Thyroid gland (tissue), 4 donors: ENCODE data around the gene ADAMTS17. TPM values are rescaled to one million over a fixed set of nuclear protein-coding genes. Genes with fewer than 3 reads are reported as not detected.
"Not testable (repeated sequence)": the region's sequence is repeated elsewhere in the genome, so short reads cannot be mapped to it uniquely, and the experiment has no call there.

ENCODE experiments used
- DNase-seq, 2 donors: peaks; one replicate each; pipeline ENCODE4 v3.0.0-alpha.2; 2019
- H3K27ac ChIP-seq, 3 donors: fragments of 200-600 bp; sonication (generic); 1 replicate in 2 of 3; 2 replicates in 1 of 3; pipeline ENCODE4 v1.5.1; 2016 to 2019; ENCODE audit warnings: mild to moderate bottlenecking in 1 of 3, moderate library complexity in 1 of 3
- H3K27me3 ChIP-seq: fragments of 200-600 bp; sonication (generic); one replicate; pipeline ENCODE4 v1.5.1; 2019
- H3K36me3 ChIP-seq, 2 donors: fragments of 200-600 bp; sonication (generic); one replicate each; pipeline ENCODE4 v1.5.1; 2016 to 2019
- H3K4me1 ChIP-seq, 2 donors: fragments of 200-600 bp; sonication (generic); one replicate each; pipeline ENCODE4 v1.5.1; 2017 to 2019
- H3K4me3 ChIP-seq, 3 donors: fragments of 200-600 bp; sonication (generic); replicated peaks in 1 of 3; 1 replicate in 2 of 3; 2 replicates in 1 of 3; pipeline ENCODE4 v1.5.1; 2016; ENCODE audit warnings: mild to moderate bottlenecking in 1 of 3
- H3K9me3 ChIP-seq: fragments of 200-600 bp; sonication (generic); one replicate; pipeline ENCODE4 v1.5.1; 2017
- POLR2A ChIP-seq, 2 donors: fragments of 450-650 bp; IDR thresholded peaks; one replicate each; pipeline ENCODE4 v1.6.1; 2017; ENCODE audit warnings: antibody characterized with exemption in 2 of 2, mild to moderate bottlenecking in 2 of 2, moderate library complexity in 1 of 2
- WGBS, 2 donors: methylation state at CpG; one replicate each; pipeline ENCODE4 v1.1.5; 2017; 5-methylcytosine and 5-hydroxymethylcytosine counted together
- intact Hi-C: fragments of 100-400 bp; cut with DNase I; formaldehyde crosslinking; loops from one replicate; pipeline ENCODE4 v1.15.1; 2023
- total RNA-seq, 4 donors: library from RNA; depleted of rRNA; stranded (reverse); fragments of >200 nt; gene quantifications; one replicate each; pipeline ENCODE4 v1.2.3, GENCODE V29; 2016
- TF ChIP-seq, protein P1 (sequence below), 6 experiments: fragments of 200-600 bp in 3 of 6; fragments of 450-650 bp in 3 of 6; sonication (generic) in 3 of 6; IDR thresholded peaks; one replicate each; pipeline ENCODE4 v1.5.1; 2016 to 2019; ENCODE audit warnings: antibody characterized with exemption in 6 of 6, mild to moderate bottlenecking in 2 of 6, inconsistent platforms in 1 of 6, moderate library complexity in 1 of 6

ADAMTS17 gene
- total RNA-seq, 4 donors from 2014 or later, result 3.5 to 667 (median 5.3) TPM

- 78% methylated on average over 7 of the region's 7 CpGs for WGBS, 2 donors
- H3K4me1 ChIP-seq, result peaks cover 3 to 4% of the 10 kb centered on the region in 2 donors
- no peak overlapping the region for H3K27ac ChIP-seq
- no peak overlapping the region for H3K4me3 ChIP-seq
- intact Hi-C loops, result no loop called here
- TF ChIP-seq POLR2A (IDR thresholded peaks at IDR 0.05), result no peak
- TF ChIP-seq, protein P1, sequence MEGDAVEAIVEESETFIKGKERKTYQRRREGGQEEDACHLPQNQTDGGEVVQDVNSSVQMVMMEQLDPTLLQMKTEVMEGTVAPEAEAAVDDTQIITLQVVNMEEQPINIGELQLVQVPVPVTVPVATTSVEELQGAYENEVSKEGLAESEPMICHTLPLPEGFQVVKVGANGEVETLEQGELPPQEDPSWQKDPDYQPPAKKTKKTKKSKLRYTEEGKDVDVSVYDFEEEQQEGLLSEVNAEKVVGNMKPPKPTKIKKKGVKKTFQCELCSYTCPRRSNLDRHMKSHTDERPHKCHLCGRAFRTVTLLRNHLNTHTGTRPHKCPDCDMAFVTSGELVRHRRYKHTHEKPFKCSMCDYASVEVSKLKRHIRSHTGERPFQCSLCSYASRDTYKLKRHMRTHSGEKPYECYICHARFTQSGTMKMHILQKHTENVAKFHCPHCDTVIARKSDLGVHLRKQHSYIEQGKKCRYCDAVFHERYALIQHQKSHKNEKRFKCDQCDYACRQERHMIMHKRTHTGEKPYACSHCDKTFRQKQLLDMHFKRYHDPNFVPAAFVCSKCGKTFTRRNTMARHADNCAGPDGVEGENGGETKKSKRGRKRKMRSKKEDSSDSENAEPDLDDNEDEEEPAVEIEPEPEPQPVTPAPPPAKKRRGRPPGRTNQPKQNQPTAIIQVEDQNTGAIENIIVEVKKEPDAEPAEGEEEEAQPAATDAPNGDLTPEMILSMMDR (IDR thresholded peaks at IDR 0.05), result no peak
- no peaks in the 10 kb centered on the region for H3K27me3 ChIP-seq
- no peaks in the 10 kb centered on the region for H3K36me3 ChIP-seq
- no peak for DNase-seq
- H3K9me3 ChIP-seq, result no peaks in the 10 kb centered on the region
These were observed 258.9 kb downstream of the ADAMTS17 start for GRCh38 chr15:100082761-100083402.

DNA sequence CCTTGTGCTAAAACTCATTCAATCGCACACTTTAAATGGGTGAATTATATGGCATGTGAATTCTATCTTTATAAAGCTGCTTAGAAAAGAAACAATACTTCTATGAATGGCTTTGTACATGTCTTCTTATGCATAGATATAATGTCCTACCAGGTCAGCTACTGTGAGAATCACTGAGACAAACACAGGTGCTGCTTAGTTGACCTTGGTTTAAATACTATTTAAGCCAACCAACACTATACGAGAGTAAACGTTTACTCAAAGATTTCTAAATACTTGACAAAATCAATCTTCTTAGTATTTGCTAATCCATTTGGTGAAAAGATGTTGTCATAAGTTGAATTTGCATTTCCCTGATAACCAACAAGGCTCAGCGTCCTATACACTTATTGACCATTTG, 260.3 kb downstream of the ADAMTS17 start:
- no peak overlapping the region for H3K27ac ChIP-seq
- H3K27me3 ChIP-seq, result no peaks in the 10 kb centered on the region
- H3K9me3 ChIP-seq, result no peaks in the 10 kb centered on the region
- H3K4me3 ChIP-seq, result no peak overlapping the region
- WGBS, 2 donors, result 94 to 95% methylated on average over 4 of the region's 4 CpGs
- H3K36me3 ChIP-seq, result no peaks in the 10 kb centered on the region
- intact Hi-C loops, result no loop called here
- DNase-seq, result no peak
- TF ChIP-seq, protein P1 (IDR thresholded peaks at IDR 0.05), result no peak
- TF ChIP-seq POLR2A (IDR thresholded peaks at IDR 0.05), result no peak
- H3K4me1 ChIP-seq, result peaks cover 3 to 4% of the 10 kb centered on the region in 2 donors

GRCh38 chr15:100078511-100079220, 263.1 kb downstream of the ADAMTS17 start:
- Histone ChIP-seq H3K9me3 (no peaks in the 10 kb centered on the region), H3K27me3 (no peaks in the 10 kb centered on the region), H3K27ac (no peak overlapping the region), H3K4me3 (no peak overlapping the region), H3K4me1 (peaks cover 3% of the 10 kb centered on the region in 2 donors), H3K36me3 (no peaks in the 10 kb centered on the region)
- no peak for TF ChIP-seq POLR2A (IDR thresholded peaks at IDR 0.05)
- TF ChIP-seq, protein P1 (IDR thresholded peaks at IDR 0.05), result no peak
- intact Hi-C loops, result no loop called here
- 93 to 94% methylated on average over 6 of the region's 6 CpGs for WGBS, 2 donors
- no peak for DNase-seq

DNA sequence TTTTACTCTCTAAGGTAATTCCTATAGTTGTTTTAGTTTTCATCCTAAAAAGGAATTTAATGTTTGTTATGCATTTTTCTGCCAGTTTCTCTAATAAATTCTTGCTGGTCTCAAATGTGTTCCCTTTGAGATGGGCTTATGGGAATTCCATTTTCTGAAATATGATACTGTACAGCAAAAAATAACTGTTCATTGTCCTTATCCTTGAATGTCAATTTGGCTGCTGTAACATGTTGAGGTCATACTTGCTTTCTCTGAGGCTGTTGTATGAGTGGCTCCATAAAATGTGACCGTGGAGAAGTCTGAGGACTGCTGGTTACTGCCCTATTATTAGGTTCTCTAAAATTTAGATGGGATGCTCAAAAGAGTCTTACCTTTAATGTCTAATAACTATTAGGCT, 266.5 kb downstream of the ADAMTS17 start:
- Histone ChIP-seq H3K4me1 (no peaks in the 10 kb centered on the region), H3K27me3 (no peaks in the 10 kb centered on the region), H3K9me3 (no peaks in the 10 kb centered on the region), H3K4me3 (no peak overlapping the region), H3K27ac (no peak overlapping the region), H3K36me3 (no peaks in the 10 kb centered on the region)
- no peak for TF ChIP-seq POLR2A (IDR thresholded peaks at IDR 0.05)
- TF ChIP-seq, protein P1 (IDR thresholded peaks at IDR 0.05), result no peak
- 56 to 74% methylated on average over 1 of the region's 1 CpG for WGBS, 2 donors
- DNase-seq, result no peak
- intact Hi-C loops, result no loop called here

DNA sequence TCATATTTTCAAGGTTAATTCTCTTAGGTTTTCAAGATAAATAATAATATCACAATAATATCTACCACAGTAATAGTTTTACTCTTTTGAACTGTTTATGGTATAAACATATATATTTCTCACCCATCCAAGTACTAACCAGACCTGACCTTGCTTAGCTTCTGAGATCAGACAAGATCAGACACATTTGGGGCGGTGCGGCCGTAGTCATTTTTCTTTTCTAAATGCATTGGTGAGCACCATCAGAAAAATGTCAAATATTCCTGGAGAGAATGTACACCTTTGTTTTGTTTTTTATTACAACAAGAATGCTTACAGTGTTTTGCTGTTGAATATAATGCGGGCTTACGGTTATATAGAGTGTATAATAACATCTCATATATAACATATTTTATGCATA, 267.8 kb downstream of the ADAMTS17 start:
- H3K36me3 ChIP-seq, result no peaks in the 10 kb centered on the region
- H3K27ac ChIP-seq, result no peak overlapping the region
- H3K4me1 ChIP-seq, result no peaks in the 10 kb centered on the region
- no peak overlapping the region for H3K4me3 ChIP-seq
- H3K27me3 ChIP-seq, result no peaks in the 10 kb centered on the region
- WGBS, 2 donors, result 98 to 99% methylated on average over 5 of the region's 5 CpGs
- no peak for TF ChIP-seq POLR2A (IDR thresholded peaks at IDR 0.05)
- TF ChIP-seq, protein P1 (IDR thresholded peaks at IDR 0.05), result no peak
- DNase-seq, result no peak
- intact Hi-C loops, result no loop called here
- no peaks in the 10 kb centered on the region for H3K9me3 ChIP-seq

DNA sequence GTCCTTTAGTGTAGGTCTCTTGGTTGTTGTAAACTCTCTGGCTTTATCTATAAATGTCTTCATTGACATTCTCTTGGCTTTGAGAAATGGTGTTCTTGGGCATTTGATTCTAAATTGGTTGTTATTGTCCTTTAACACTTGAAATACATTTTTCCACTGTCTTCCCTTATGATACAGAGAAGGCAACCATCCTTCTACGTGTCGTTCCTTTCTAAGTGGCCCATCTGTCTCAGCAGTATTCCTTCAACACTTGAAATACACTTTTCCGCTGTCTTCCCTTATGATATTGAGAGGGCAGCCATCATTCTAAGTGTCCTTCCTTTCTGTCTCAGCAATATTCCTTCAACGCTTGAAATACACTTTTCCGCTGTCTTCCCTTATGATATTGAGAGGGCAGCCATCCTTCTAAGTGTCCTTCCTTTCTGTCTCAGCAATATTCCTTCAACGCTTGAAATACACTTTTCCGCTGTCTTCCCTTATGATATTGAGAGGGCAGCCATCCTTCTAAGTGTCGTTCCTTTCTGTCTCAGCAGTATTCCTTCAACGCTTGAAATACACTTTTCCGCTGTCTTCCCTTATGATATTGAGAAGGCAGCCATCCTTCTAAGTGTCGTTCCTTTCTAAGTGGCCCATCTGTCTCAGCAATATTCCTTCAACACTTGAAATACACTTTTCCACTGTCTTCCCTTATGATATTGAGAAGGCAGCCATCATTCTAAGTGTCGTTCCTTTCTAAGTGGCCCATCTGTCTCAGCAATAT, 275.1 kb downstream of the ADAMTS17 start:
- 76 to 78% methylated on average over 10 of the region's 12 CpGs for WGBS, 2 donors
- intact Hi-C loops, H3K36me3 ChIP-seq, DNase-seq, H3K4me3 ChIP-seq, H3K27ac ChIP-seq, H3K9me3 ChIP-seq, H3K27me3 ChIP-seq, H3K4me1 ChIP-seq: not testable (repeated sequence)
